Endothelial cell of umbilical vein (primary cell): Measurements from ENCODE around the gene USP6. TPM values are rescaled to one million over a fixed set of nuclear protein-coding genes. Genes with fewer than 3 reads are reported as not detected.

Experiments
- BruUV-seq: library from RNA; stranded (reverse); fragments of 400-500 nt; replicated peaks from 2 replicates; lab custom pipeline; 2021; lab: Mats Ljungman, UMichigan
- CTCF ChIA-PET: fragments of 300-600, 350-600 bp; sonication (Branson Sonifier 250); formaldehyde crosslinking; loops from one replicate; lab custom pipeline; 2021; ENCODE audit warnings: antibody characterized with exemption, inconsistent platforms; lab: Charles Lee
- POLR2A ChIA-PET: fragments of 300-600, 350-600 bp; sonication (Branson Sonifier 250); formaldehyde crosslinking; loops from one replicate; lab custom pipeline; 2021; ENCODE audit warnings: antibody characterized with exemption, inconsistent platforms; lab: Charles Lee
- DNase-seq: peaks from one replicate; pipeline ENCODE4 v3.0.0-alpha.2; 2011; ENCODE audit warnings: low read depth, low spot score
- FAIRE-seq: peaks from 2 replicates; lab custom pipeline; 2011; peaks lifted over from hg19 to GRCh38; lab: Jason Lieb, UNC
- H2AFZ ChIP-seq: 2 replicates; pipeline ENCODE4 v1.6.0; 2012; ENCODE audit warnings: low read depth, low read length, control low read depth, inconsistent platforms
- H3K27ac ChIP-seq: 2 replicates; pipeline ENCODE4 v1.5.1; 2011; ENCODE audit warnings: low read depth, mild to moderate bottlenecking, control low read depth, low read length, moderate library complexity; ENCODE audit not compliant: insufficient read depth
- H3K27me3 ChIP-seq, 2 experiments: 2 replicates each; pipeline versions ENCODE4 v1.6.0 to v1.6.1; 2011; ENCODE audit warnings: low read length in 2 of 2, mixed read lengths in 1 of 2; ENCODE audit not compliant: control insufficient read depth in 2 of 2, insufficient read depth in 2 of 2
- H3K36me3 ChIP-seq, 2 experiments: 2 replicates in 1 of 2; 3 replicates in 1 of 2; pipeline ENCODE4 v1.5.1; 2011; ENCODE audit warnings: low read length in 2 of 2, mild to moderate bottlenecking in 1 of 2, moderate library complexity in 1 of 2; ENCODE audit not compliant: control insufficient read depth in 2 of 2, insufficient read depth in 2 of 2; ENCODE audit errors: extremely low read depth in 1 of 2
- H3K4me1 ChIP-seq: 3 replicates; pipeline ENCODE4 v1.5.1; 2011; ENCODE audit warnings: mild to moderate bottlenecking, low read length; ENCODE audit not compliant: control insufficient read depth, insufficient read depth; ENCODE audit errors: extremely low read depth
- H3K4me2 ChIP-seq: 2 replicates; pipeline ENCODE4 v1.6.1; 2011; ENCODE audit warnings: low read length, control low read depth, mixed read lengths; ENCODE audit not compliant: insufficient read depth
- H3K4me3 ChIP-seq, 3 experiments: fragments of 200-600 bp in 1 of 3; sonication (generic), shearing (Covaris generic) in 1 of 3; replicated peaks in 1 of 3; 2 replicates each; pipeline ENCODE4 v1.5.1; 2011 to 2016; ENCODE audit warnings: control low read depth in 3 of 3, low read length in 3 of 3, mild to moderate bottlenecking in 2 of 3, inconsistent platforms in 1 of 3, low read depth in 1 of 3, moderate library complexity in 1 of 3; ENCODE audit not compliant: insufficient read depth in 1 of 3
- H3K79me2 ChIP-seq: 2 replicates; pipeline ENCODE4 v1.6.0; 2012; ENCODE audit warnings: low read length, inconsistent platforms; ENCODE audit not compliant: control insufficient read depth, insufficient read depth
- H3K9ac ChIP-seq: replicated peaks from 2 replicates; pipeline ENCODE3; 2011; ENCODE audit warnings: low read length, control low read depth; ENCODE audit not compliant: insufficient read depth; ENCODE audit errors: extremely low read depth
- H3K9me1 ChIP-seq: replicated peaks from 3 replicates; pipeline ENCODE4 v1.6.0; 2011; ENCODE audit warnings: mild to moderate bottlenecking, low read length; ENCODE audit not compliant: control insufficient read depth, insufficient read depth; ENCODE audit errors: extremely low read depth
- H3K9me3 ChIP-seq: replicated peaks from 2 replicates; pipeline ENCODE4 v1.5.1; 2012; ENCODE audit warnings: low read length, inconsistent platforms; ENCODE audit not compliant: control insufficient read depth, insufficient read depth
- H4K20me1 ChIP-seq: replicated peaks from 2 replicates; pipeline ENCODE3; 2011; ENCODE audit warnings: mild to moderate bottlenecking, low read length; ENCODE audit not compliant: control insufficient read depth, insufficient read depth; ENCODE audit errors: extremely low read depth
- CTCF ChIP-seq, 2 donors: IDR thresholded peaks; 1 replicate in 1 of 2; 2 replicates in 1 of 2; pipeline ENCODE4 v1.5.1; 2011; ENCODE audit warnings: low read length in 2 of 2, mild to moderate bottlenecking in 2 of 2, moderate library complexity in 2 of 2, control low read depth in 1 of 2, inconsistent platforms in 1 of 2, low read depth in 1 of 2; ENCODE audit not compliant: insufficient read depth in 1 of 2; ENCODE audit errors: extremely low read depth in 1 of 2
- EZH2 ChIP-seq: IDR thresholded peaks from 2 replicates; pipeline ENCODE4 v1.6.1; 2012; ENCODE audit warnings: borderline replicate concordance, low read depth, mild to moderate bottlenecking, moderate library complexity, low read length, inconsistent platforms; ENCODE audit not compliant: severe bottlenecking
- FOS ChIP-seq: IDR thresholded peaks from 2 replicates; pipeline ENCODE4 v1.6.1; 2011; ENCODE audit warnings: mild to moderate bottlenecking, low read length, moderate library complexity, borderline replicate concordance; ENCODE audit not compliant: insufficient read depth
- GATA2 ChIP-seq: IDR thresholded peaks from 2 replicates; pipeline ENCODE4 v1.7.0; 2011; ENCODE audit warnings: low read depth, mild to moderate bottlenecking, moderate library complexity, mixed read lengths, low read length; ENCODE audit not compliant: insufficient read length, insufficient read depth
- JUN ChIP-seq: IDR thresholded peaks from 2 replicates; pipeline ENCODE4 v1.6.1; 2011; ENCODE audit warnings: borderline replicate concordance, low read depth; ENCODE audit not compliant: insufficient read length, insufficient read depth
- MAX ChIP-seq: IDR thresholded peaks from 2 replicates; pipeline ENCODE4 v1.6.1; 2011; ENCODE audit not compliant: insufficient read depth, insufficient read length
- MYC ChIP-seq: IDR thresholded peaks from one replicate; pipeline ENCODE4 v1.6.1; 2011; ENCODE audit warnings: mild to moderate bottlenecking, low read depth, low read length
- POLR2A ChIP-seq: IDR thresholded peaks from 2 replicates; pipeline ENCODE4 v1.6.1; 2012; ENCODE audit warnings: low read depth, mild to moderate bottlenecking, control low read depth, low read length
- POLR2AphosphoS5 ChIP-seq: IDR thresholded peaks from 2 replicates; pipeline ENCODE4 v1.6.1; 2012; ENCODE audit warnings: low read depth, mild to moderate bottlenecking, control low read depth, low read length, moderate library complexity; ENCODE audit not compliant: insufficient read depth
- dilution Hi-C: fragments of 300-500 bp; cut with MboI; formaldehyde crosslinking; loops from one replicate; pipeline ENCODE4 v1.15.0; 2019; ENCODE audit warnings: low sequenced_read_pairs; ENCODE audit not compliant: extremely low pct_ligation_motif_present
- intact Hi-C: fragments of 100-400 bp; cut with micrococcal nuclease; formaldehyde crosslinking; loops from one replicate; pipeline ENCODE4 v1.10.0; 2022
- polyA plus RNA-seq, 4 experiments: library from polyadenylated mRNA; depleted of rRNA in 3 of 4; stranded (reverse) in 3 of 4; unstranded in 1 of 4; fragments of >200 nt; gene quantifications; 2 replicates each; pipeline versions ENCODE4 v1.2.1 to v1.2.3, GENCODE V29; 2011 to 2012; ENCODE audit warnings: missing spikeins in 1 of 4
- total RNA-seq: library from RNA; stranded (reverse); gene quantifications from 2 replicates; pipeline ENCODE4 v1.2.3, GENCODE V29; 2021

USP6 gene
- total and polyA plus RNA-seq, 2 donors (not counting 3 experiments of a cell fraction or from before 2014, with no cell fraction given) = under 0.01 to 0.15 TPM

- H3K9ac ChIP-seq = no peak overlapping the region
Observed at GRCh38 chr17:5184288-5184687, 68.5 kb downstream of the USP6 start.

More at GRCh38 chr17:5184288-5184687, 68.5 kb downstream of the USP6 start:
- H2AFZ ChIP-seq = no peak overlapping the region
- H3K9me1 ChIP-seq = no peaks in the 10 kb centered on the region
- H4K20me1 ChIP-seq = no peaks in the 10 kb centered on the region
- DNase-seq = no peak
- ChIA-PET CTCF (no interaction called here), POLR2A (no interaction called here)
- BruUV-seq = no TSS peak
- dilution Hi-C loops = no loop called here
- no peak overlapping the region for H3K4me2 ChIP-seq
- TF ChIP-seq MAX (no peak), EZH2 (no peak), GATA2 (no peak), MYC (no peak), JUN (no peak), POLR2A (no peak), CTCF (IDR thresholded peaks at IDR 0.05; ENCODE audit: extremely low read depth in 1 of 2, insufficient read depth in 1 of 2, low read depth in 1 of 2, low read length in 2 of 2) (no peak), POLR2AphosphoS5 (no peak), FOS (no peak)
- no peaks in the 10 kb centered on the region for H3K36me3 ChIP-seq
- H3K27ac ChIP-seq = no peak overlapping the region
- intact Hi-C loops = no loop called here
- H3K27me3 ChIP-seq = no peaks in the 10 kb centered on the region
- peaks cover 31% of the 10 kb centered on the region for H3K9me3 ChIP-seq
- FAIRE-seq = no peak
- no peaks in the 10 kb centered on the region for H3K79me2 ChIP-seq
- no peak overlapping the region for H3K4me3 ChIP-seq
- no peaks in the 10 kb centered on the region for H3K4me1 ChIP-seq
